HG02588 (cell line): ENCODE data around the gene ZFY.
"Not testable (repeated sequence)": the region's sequence is repeated elsewhere in the genome, so short reads cannot be mapped to it uniquely, and the experiment has no call there.

Experiments used
- ATAC-seq: cut with Tn5 transposase; IDR thresholded peaks from one replicate; pipeline ENCODE4 v1.9.1; 2021; ENCODE audit warnings: mild to moderate bottlenecking, moderate library complexity; ENCODE audit not compliant: unreplicated experiment

Gene ZFY

GRCh38 chrY:2972708-2973107 lies 37.5 kb downstream of the ZFY start:
- ATAC-seq = peak; percentile 20

- ATAC-seq = peak; percentile 65
Measured at GRCh38 chrY:2973110-2973751, 38.0 kb downstream of the ZFY start.

GRCh38 chrY:2979283-2979682 lies 44.1 kb downstream of the ZFY start:
- ATAC-seq = no peak

- ATAC-seq = no peak
Measured at GRCh38 chrY:2984491-2984890, 49.3 kb downstream of the ZFY start.

- ATAC-seq = not testable (repeated sequence)
Measured at GRCh38 chrY:2987178-2987577, 52.0 kb downstream of the ZFY start.

GRCh38 chrY:2997369-2997768 lies 62.2 kb downstream of the ZFY start:
- not testable (repeated sequence) for ATAC-seq

- peak; percentile 25 for ATAC-seq
Measured at GRCh38 chrY:3002190-3002589, 67.0 kb downstream of the ZFY start.

- ATAC-seq = peak; percentile 56
Measured at GRCh38 chrY:3002680-3003515, 67.7 kb downstream of the ZFY start.

GRCh38 chrY:3003516-3003830 lies 68.3 kb downstream of the ZFY start:
- no peak for ATAC-seq

- no peak for ATAC-seq
Measured at GRCh38 chrY:3003846-3004245, 68.7 kb downstream of the ZFY start.

- not testable (repeated sequence) for ATAC-seq
Measured at GRCh38 chrY:3006031-3006430, 70.8 kb downstream of the ZFY start.

GRCh38 chrY:3007967-3008366 lies 72.8 kb downstream of the ZFY start:
- ATAC-seq = no peak

- no peak for ATAC-seq
Measured at GRCh38 chrY:3012226-3012625, 77.0 kb downstream of the ZFY start.

GRCh38 chrY:3016594-3016993 lies 81.4 kb downstream of the ZFY start:
- ATAC-seq = no peak

- ATAC-seq = no peak
Measured at GRCh38 chrY:3018546-3018945, 83.4 kb downstream of the ZFY start.

- no peak for ATAC-seq
Measured at GRCh38 chrY:3019584-3019983, 84.4 kb downstream of the ZFY start.

- no peak for ATAC-seq
Measured at GRCh38 chrY:3021176-3021575, 86.0 kb downstream of the ZFY start.

GRCh38 chrY:3023606-3024005 lies 88.4 kb downstream of the ZFY start:
- ATAC-seq = no peak

- ATAC-seq = no peak
Measured at GRCh38 chrY:3025357-3025756, 90.2 kb downstream of the ZFY start.
